HFF-Myc (cell line): Measurements from ENCODE around the gene TXNRD1.

Source experiments
- DNase-seq: peaks from one replicate; pipeline ENCODE4 v3.0.0-alpha.2; 2011; ENCODE audit warnings: low read depth; ENCODE audit errors: extremely low read depth
- H3K4me3 ChIP-seq: replicated peaks from 2 replicates; pipeline ENCODE4 v1.5.1; 2011; ENCODE audit warnings: low read depth, mild to moderate bottlenecking, control low read depth, low read length
- CTCF ChIP-seq: IDR thresholded peaks from 2 replicates; pipeline ENCODE4 v1.5.1; 2012; ENCODE audit warnings: mild to moderate bottlenecking, low read depth, low read length, control low read depth; ENCODE audit errors: missing control alignments

Gene TXNRD1

GRCh38 chr12:104303538-104304151 is 88.1 kb downstream of the TXNRD1 start, which contains the start of gene EID3:
EID3 (plus strand) TSS chr12:104303739; CDS start chr12:104303935, 196 bp downstream.
- TF ChIP-seq CTCF = no peak
- peak within 1 kb of the TSS; percentile 37 for H3K4me3 ChIP-seq
- DNase-seq = no peak

- DNase-seq = no peak
- peak overlapping the region; percentile 37 for H3K4me3 ChIP-seq
- no peak for TF ChIP-seq CTCF
Observed at GRCh38 chr12:104304261-104305009, 88.9 kb downstream of the TXNRD1 start.

GRCh38 chr12:104305349-104305748 is 89.8 kb downstream of the TXNRD1 start:
- no peak for TF ChIP-seq CTCF
- no peak for DNase-seq
- H3K4me3 ChIP-seq = no peak overlapping the region

- no peak overlapping the region for H3K4me3 ChIP-seq
- DNase-seq = no peak
- TF ChIP-seq CTCF = no peak
Observed at GRCh38 chr12:104306376-104306775, 90.8 kb downstream of the TXNRD1 start.

- H3K4me3 ChIP-seq = no peak overlapping the region
- no peak for DNase-seq
- TF ChIP-seq CTCF = no peak
Observed at GRCh38 chr12:104306943-104307654, 91.5 kb downstream of the TXNRD1 start.

GRCh38 chr12:104307655-104308000 is 92.0 kb downstream of the TXNRD1 start:
- TF ChIP-seq CTCF = no peak
- no peak overlapping the region for H3K4me3 ChIP-seq
- DNase-seq = no peak
